Ovary (tissue), 9 donors: ENCODE measurements around the gene INHBB. TPM values are rescaled to one million over a fixed set of nuclear protein-coding genes. Genes with fewer than 3 reads are reported as not detected.
A peak's percentile ranks its signal among the peaks of the same experiment; 100 is the strongest.

Source experiments
- DNase-seq, 5 donors: peaks; one replicate each; pipeline ENCODE4 v3.0.0-alpha.2; 2019 to 2020
- H3K27ac ChIP-seq, 2 donors: fragments of 200-600 bp; one replicate each; pipeline versions ENCODE4 v1.5.1 to v1.8.0; 2019 to 2022
- H3K27me3 ChIP-seq: fragments of 200-600 bp; one replicate; pipeline ENCODE4 v1.8.0; 2022
- H3K36me3 ChIP-seq: fragments of 200-600 bp; sonication (generic); one replicate; pipeline ENCODE4 v1.5.1; 2019
- H3K4me1 ChIP-seq: one replicate; pipeline ENCODE4 v1.8.1; 2013; ENCODE audit warnings: mild to moderate bottlenecking, moderate library complexity; ENCODE audit not compliant: insufficient read depth
- H3K4me3 ChIP-seq: fragments of 200-600 bp; sonication (generic); one replicate; pipeline ENCODE4 v1.5.1; 2017
- H3K9me3 ChIP-seq, 2 donors: fragments of 200-600 bp in 1 of 2; sonication (generic) in 1 of 2; one replicate each; pipeline versions ENCODE4 v1.5.1 to v1.8.1; 2013 to 2019; ENCODE audit warnings: mild to moderate bottlenecking in 1 of 2, moderate library complexity in 1 of 2
- CTCF ChIP-seq, 3 donors: fragments of 450-650 bp in 2 of 3; fragments of 200-600 bp in 1 of 3; IDR thresholded peaks; one replicate each; pipeline versions ENCODE4 v1.5.1 to v1.8.0; 2016 to 2022; ENCODE audit warnings: antibody characterized with exemption in 3 of 3, mild to moderate bottlenecking in 1 of 3
- EP300 ChIP-seq: sonication (generic); formaldehyde crosslinking; IDR thresholded peaks from one replicate; pipeline ENCODE4 v1.6.1; 2017; ENCODE audit warnings: antibody characterized with exemption
- POLR2A ChIP-seq: fragments of 450-650 bp; IDR thresholded peaks from one replicate; pipeline ENCODE4 v1.6.1; 2017; ENCODE audit warnings: antibody characterized with exemption, mild to moderate bottlenecking, moderate library complexity
- WGBS, 3 donors: extraction: QIAGEN DNeasy Blood & Tissue Kit in 1 of 3; methylation state at CpG; one replicate each; pipeline versions ENCODE4 v1.1.5 to v1.1.7; 2013 to 2017; 5-methylcytosine and 5-hydroxymethylcytosine counted together
- intact Hi-C, 4 donors: fragments of 100-400 bp; cut with DNase I; formaldehyde crosslinking; loops; one replicate each; pipeline versions ENCODE4 v1.11.0 to v1.15.1; 2022 to 2023
- polyA plus RNA-seq, 2 donors: library from polyadenylated mRNA; stranded (reverse); fragments of 200-250 nt in 1 of 2; fragments of 350-450 nt in 1 of 2; fragmentation: Illumina TruSeq in 1 of 2; extraction: RNeasy Lipid Tissue Mini Kit (QIAGEN cat#74804) in 1 of 2; gene quantifications; one replicate each; pipeline ENCODE4 v1.2.3, GENCODE V29; 2013 to 2014
- total RNA-seq, 7 donors: library from RNA; depleted of rRNA in 2 of 7; stranded (reverse); fragments of >200 nt in 2 of 7; fragmentation: NEBNext Ultra II Directional in 3 of 7; extraction: Animal tissue kit (Norgen Biotek cat#: 25700) in 3 of 7; gene quantifications; one replicate each; pipeline versions ENCODE4 v1.1.0 to v1.2.4, GENCODE V29; 2016 to 2023
- donor health status: DM: no; HTN: no; CAD: no; lungs with moderate emphysema.
- donor health status: DM: no; HTN: no; CAD: no.
- donor health status: Bipolar disorder and iron deficiency.
- donor health status: DM: yes; HTN: yes; CAD: no.
- donor health status: DM: no; HTN: no; CAD: no.
- donor health status: DM: yes; HTN: yes; CAD: no.

INHBB gene
- total and polyA plus RNA-seq, 9 donors, result 1.1 to 6.9 (median 4.0) TPM

DNA sequence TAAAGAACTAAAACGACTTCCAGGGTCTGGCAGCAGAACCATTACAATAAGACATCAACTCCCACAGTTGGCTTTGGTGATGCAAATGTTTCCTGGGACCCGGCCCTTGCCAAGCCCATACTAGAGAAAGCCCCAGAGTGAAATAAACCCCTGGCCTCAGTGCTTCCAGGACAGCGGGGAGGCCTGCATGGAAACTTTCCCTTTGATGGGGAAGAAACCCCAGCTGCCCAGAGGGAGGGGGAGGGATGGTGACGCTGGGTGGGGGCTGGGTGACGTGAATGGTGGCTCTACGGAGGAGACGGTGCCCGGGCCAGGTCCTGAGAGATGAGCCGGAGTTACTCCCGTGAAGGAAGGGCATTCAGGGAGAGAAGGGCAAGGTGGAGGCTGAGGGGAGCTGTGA, 27.5 kb downstream of the INHBB start:
- H3K9me3 ChIP-seq, result no peaks in the 10 kb centered on the region
- no peak overlapping the region for H3K27ac ChIP-seq
- no peaks in the 10 kb centered on the region for H3K4me1 ChIP-seq
- H3K4me3 ChIP-seq, result no peak overlapping the region
- DNase-seq, result no peak
- intact Hi-C loops, result no loop called here
- H3K27me3 ChIP-seq, result no peaks in the 10 kb centered on the region
- 50 to 61% (median 56%) methylated on average over 10 of the region's 10 CpGs for WGBS, 3 donors
- TF ChIP-seq EP300, result no peak
- TF ChIP-seq CTCF (IDR thresholded peaks at IDR 0.05), result no peak
- no peak for TF ChIP-seq POLR2A
- H3K36me3 ChIP-seq, result no peaks in the 10 kb centered on the region

DNA sequence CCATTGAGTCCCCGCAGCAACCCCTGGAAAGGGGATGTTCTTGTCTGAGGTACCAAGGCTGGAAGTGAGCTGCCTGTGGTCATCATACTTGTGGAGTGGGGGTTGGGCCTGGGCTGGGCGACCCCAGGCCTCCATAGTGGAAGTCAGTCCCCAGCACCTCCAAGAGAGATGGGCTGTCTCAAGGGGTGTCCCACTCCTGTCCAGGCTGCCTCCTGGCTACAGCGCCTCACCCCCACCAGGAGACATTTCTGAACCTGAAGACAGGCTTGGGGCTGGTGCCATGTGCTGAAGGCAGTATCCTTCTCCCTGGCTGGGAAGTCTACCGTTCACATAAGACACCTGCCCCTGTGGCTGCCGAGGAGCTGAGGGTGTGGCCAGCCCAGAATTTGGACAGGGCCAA, 28.9 kb downstream of the INHBB start:
- Histone ChIP-seq H3K27ac (no peak overlapping the region), H3K9me3 (no peaks in the 10 kb centered on the region), H3K4me1 (no peaks in the 10 kb centered on the region), H3K4me3 (no peak overlapping the region), H3K36me3 (no peaks in the 10 kb centered on the region), H3K27me3 (no peaks in the 10 kb centered on the region)
- no peak for DNase-seq
- TF ChIP-seq POLR2A, result no peak
- no peak for TF ChIP-seq EP300
- no peak for TF ChIP-seq CTCF (IDR thresholded peaks at IDR 0.05)
- intact Hi-C loops, result no loop called here
- WGBS, 3 donors, result 77 to 90% (median 80%) methylated on average over 5 of the region's 5 CpGs

GRCh38 chr2:120375251-120376020, 29.5 kb downstream of the INHBB start:
- Histone ChIP-seq H3K36me3 (no peaks in the 10 kb centered on the region), H3K27ac (no peak overlapping the region), H3K9me3 (no peaks in the 10 kb centered on the region), H3K4me1 (no peaks in the 10 kb centered on the region), H3K27me3 (no peaks in the 10 kb centered on the region), H3K4me3 (no peak overlapping the region)
- intact Hi-C loops, result no loop called here
- TF ChIP-seq CTCF (IDR thresholded peaks at IDR 0.05) (no peak), POLR2A (no peak), EP300 (no peak)
- 72 to 85% (median 81%) methylated on average over 11 to 14 of the region's 14 CpGs for WGBS, 3 donors
- DNase-seq, result no peak

- intact Hi-C loops, result no loop called here
- H3K27me3 ChIP-seq, result no peaks in the 10 kb centered on the region
- TF ChIP-seq CTCF (IDR thresholded peaks at IDR 0.05) (no peak), EP300 (no peak), POLR2A (no peak)
- no peaks in the 10 kb centered on the region for H3K9me3 ChIP-seq
- H3K36me3 ChIP-seq, result no peaks in the 10 kb centered on the region
- no peak overlapping the region for H3K27ac ChIP-seq
- H3K4me3 ChIP-seq, result no peak overlapping the region
- H3K4me1 ChIP-seq, result no peaks in the 10 kb centered on the region
- DNase-seq, result peak in 1 of 5 donors; percentile 9
- WGBS, 3 donors, result 68 to 75% (median 70%) methylated on average over 12 of the region's 12 CpGs
Measured at GRCh38 chr2:120376101-120376500, 30.2 kb downstream of the INHBB start.
